HG02970 (cell line): Measurements from ENCODE around the gene KRT86.
"Not testable (repeated sequence)": the region's sequence is repeated elsewhere in the genome, so short reads cannot be mapped to it uniquely, and the experiment has no call there.

Source experiments
- ATAC-seq: cut with Tn5 transposase; IDR thresholded peaks from one replicate; pipeline ENCODE4 v1.9.1; 2021; ENCODE audit warnings: mild to moderate bottlenecking, moderate library complexity, moderate number of reproducible peaks; ENCODE audit not compliant: unreplicated experiment, low FRiP score

KRT86 gene

DNA sequence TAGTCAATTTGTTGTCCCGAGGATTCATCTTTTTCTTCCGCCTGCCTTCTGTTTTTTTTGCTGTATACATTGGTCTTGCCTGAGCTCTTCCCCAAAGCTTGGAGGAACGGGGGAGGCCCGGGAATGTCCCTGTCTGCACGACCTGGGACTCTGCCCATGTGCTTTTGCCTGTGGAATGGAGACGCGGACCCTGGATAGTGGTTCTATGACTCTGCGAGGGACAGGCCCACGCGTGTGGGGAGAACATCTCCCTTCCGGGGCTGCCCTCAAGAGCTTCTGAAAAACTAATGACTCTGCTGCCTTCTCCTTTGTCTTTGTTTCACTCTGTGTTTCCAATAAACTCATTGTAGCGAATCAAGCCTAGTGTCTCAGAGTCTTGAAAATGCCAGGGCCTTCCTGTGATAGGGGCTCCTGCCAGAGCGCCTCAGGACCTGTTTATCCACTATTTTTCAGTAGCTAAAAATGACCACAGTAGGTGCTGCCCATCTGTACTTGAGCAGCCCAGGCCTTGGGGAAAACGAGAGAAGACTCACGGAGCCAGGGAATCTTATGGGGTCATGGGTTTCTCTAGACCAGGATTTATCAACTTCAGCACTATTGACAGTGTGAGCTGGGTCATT is 34.5 kb downstream of the KRT86 start:
- ATAC-seq: no peak

DNA sequence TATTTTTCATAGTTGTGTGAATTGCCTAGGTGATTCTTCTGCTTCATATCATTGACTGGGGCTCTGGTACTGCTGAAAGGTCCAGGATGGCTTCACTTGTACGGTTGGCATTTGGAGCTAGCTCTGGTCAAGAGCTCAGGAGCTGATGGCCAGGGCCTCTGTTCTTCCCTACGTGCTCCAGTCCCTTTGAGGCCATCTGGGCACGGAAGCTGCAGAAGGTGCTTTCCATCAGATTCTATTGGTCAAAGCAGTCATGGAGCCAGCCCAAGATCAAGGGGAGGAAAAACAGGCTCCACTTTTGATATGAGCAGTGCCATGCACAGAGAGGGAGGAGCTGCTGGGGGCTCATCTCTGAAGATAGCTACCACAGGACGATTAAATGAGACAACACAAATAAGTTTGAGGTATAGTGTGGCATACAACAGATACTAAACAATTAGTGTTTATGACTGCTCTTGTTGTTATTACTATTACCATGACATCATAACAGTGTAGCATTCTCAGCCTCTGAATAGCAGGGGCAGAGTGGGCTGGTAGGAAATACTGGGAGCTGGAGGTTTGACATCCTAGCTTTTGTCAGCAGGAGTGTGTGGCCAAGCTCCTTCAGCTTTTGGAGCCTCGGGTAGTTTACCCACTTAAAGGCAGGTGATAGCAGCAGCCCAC is 36.3 kb downstream of the KRT86 start:
- no peak for ATAC-seq

- no peak for ATAC-seq
Measured at GRCh38 chr12:52311285-52311648, 36.8 kb downstream of the KRT86 start.

GRCh38 chr12:52312086-52312485 is 37.6 kb downstream of the KRT86 start:
- ATAC-seq: no peak

- no peak for ATAC-seq
Measured at GRCh38 chr12:52313461-52313860, 39.0 kb downstream of the KRT86 start.

DNA sequence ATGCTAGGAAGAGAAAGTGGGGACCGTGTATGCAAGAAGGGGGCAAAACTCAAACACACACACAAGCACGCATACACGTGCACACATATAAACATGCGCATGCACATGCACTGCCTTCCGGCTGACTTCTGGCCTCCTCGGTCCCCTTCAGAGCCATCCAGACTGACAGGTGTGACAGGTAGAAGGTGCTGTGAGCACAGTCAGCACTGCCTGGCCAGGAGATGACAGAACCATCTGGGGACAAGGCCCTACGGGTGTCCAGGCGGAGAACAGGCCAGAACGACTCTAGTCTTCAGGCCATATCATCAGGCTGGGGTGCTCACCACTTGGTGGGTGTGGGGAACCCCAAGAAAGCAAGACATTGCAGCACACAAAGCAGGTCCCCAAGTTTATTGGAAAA is 39.5 kb downstream of the KRT86 start:
- no peak for ATAC-seq

- ATAC-seq: no peak
Measured at GRCh38 chr12:52314511-52314910, 40.1 kb downstream of the KRT86 start.

DNA sequence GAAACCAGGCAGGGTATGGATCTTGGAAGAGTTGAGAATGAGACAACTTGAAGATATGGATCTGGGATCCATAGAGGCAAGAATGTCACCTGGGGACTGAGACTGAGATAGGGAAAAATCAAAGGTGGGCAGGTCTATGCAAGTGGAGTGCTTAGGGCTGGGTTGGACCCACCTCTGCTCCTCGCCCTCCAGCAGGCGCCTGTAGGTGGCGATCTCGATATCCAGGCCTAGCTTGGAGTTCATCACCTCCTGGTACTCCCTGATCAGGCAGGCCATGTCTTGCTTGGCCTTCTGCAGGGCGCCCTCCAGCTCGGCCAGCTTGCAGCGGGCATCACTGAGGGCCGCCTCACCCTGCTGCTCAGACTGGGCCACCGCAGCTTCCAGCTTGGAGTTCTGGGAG is 41.3 kb downstream of the KRT86 start:
- not testable (repeated sequence) for ATAC-seq

GRCh38 chr12:52316290-52316689 is 41.8 kb downstream of the KRT86 start:
- ATAC-seq: no peak

- no peak for ATAC-seq
Measured at GRCh38 chr12:52316701-52317100, 42.3 kb downstream of the KRT86 start.

- ATAC-seq: no peak
Measured at GRCh38 chr12:52317468-52318052, 43.1 kb downstream of the KRT86 start.

DNA sequence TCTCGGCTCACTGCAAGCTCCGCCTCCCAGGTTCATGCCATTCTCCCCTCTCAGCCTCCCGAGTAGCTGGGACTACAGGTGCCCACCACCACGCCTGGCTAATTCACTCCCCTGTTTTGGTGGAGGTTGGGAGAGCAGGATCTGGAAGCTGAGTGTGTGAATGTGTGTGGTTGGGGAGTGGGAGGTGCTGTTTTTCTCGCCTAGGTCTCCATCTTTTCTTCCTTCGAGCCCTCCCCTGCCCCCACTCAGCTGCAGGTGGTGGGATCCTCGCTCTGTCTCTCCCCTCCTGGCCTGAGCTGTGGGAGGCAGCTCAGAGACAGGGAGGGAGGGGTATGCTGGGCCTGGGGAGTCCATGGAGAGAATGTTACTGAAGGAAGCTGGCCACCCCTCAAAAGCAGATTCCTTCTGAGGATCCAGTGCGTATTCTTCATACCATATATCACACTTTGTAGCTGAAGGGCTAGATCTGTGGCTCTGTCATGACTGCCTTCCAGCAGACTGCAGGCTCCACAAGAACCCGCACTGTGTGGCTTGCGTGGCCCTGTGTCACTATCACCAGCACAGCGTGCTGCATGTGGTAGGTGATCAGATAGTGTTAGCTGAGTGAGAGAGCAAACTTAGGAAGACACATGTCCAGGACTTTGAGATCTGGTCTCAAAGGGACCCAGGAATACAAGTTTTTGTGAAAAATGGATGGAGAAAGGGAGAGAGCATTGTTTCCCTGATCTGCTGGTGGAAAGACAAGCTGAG is 44.0 kb downstream of the KRT86 start:
- no peak for ATAC-seq

- ATAC-seq: no peak
Measured at GRCh38 chr12:52319097-52319496, 44.7 kb downstream of the KRT86 start.

DNA sequence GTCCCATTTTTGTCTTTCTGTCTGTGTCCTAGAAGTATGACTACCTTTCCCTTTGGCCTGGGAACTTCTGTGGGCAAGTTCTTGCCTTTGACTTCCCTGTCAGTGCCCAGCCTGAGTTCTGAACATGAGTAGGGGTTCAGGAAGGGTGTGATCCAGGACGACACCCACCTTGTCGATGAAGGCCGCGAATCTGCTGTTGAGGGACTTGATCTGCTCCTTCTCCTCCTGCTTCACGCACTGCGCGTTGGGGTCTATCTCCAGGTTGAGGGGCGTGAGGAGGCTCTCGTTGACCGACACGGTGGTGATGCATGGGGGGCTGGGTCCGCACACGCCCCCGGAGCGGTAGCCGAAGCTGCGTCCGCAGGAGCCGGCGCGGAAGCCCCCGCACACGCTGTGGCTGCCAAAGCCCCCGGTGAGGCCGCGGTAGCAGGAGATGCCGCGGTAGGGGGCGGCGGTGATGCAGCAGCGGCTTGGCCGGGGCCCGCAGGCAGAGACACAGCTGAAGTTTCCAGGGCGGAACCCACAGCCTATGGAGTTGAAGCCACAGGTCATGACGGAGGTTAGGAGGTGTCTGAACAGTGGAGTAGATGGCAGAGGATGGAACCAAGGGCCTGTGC is 46.4 kb downstream of the KRT86 start, which contains the start of gene KRT83:
KRT83 (minus strand) TSS at position 615 of the 617 bp plus-strand sequence; CDS start at position 552, 63 bp downstream.
- ATAC-seq: no peak

GRCh38 chr12:52321418-52321817 is 47.0 kb downstream of the KRT86 start:
- no peak for ATAC-seq

DNA sequence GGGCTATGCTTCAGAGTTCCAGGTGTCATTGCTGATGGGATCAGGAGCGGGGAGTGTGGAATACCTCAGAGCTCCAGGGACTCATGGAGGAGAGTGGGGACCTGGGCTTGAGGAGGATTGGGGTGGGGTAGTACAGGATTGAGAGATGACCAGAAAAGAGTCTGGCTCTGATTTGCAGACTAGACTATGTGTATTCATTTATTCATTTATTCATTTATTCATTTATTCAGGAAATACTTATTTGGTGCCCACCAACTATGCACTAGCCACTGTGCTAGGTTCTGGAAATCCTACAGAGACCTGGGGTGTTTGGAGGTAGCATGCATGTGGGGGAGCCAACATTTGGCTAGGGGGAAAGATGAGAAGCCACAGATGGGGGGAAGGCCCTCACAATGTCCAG is 47.6 kb downstream of the KRT86 start:
- ATAC-seq: no peak

DNA sequence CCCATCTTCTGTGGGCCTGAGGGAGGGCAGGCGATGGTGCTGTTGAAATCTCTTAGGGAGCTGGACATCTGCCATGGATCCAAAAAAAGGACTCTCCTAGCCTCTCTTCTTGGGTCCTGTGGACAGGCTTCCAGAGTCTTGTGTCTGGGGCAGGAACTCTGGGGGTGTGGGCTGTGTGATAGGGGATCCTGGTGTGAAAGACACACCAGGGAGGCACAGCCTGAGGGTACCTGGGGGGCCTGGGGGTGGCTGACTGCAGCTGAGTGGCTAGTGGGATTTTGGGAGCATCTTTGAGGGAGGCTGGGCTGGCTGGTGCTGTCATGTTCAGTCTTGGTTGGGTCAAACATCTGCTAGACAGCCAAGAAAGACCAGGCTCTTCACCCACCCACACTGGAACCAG is 48.6 kb downstream of the KRT86 start:
- no peak for ATAC-seq

DNA sequence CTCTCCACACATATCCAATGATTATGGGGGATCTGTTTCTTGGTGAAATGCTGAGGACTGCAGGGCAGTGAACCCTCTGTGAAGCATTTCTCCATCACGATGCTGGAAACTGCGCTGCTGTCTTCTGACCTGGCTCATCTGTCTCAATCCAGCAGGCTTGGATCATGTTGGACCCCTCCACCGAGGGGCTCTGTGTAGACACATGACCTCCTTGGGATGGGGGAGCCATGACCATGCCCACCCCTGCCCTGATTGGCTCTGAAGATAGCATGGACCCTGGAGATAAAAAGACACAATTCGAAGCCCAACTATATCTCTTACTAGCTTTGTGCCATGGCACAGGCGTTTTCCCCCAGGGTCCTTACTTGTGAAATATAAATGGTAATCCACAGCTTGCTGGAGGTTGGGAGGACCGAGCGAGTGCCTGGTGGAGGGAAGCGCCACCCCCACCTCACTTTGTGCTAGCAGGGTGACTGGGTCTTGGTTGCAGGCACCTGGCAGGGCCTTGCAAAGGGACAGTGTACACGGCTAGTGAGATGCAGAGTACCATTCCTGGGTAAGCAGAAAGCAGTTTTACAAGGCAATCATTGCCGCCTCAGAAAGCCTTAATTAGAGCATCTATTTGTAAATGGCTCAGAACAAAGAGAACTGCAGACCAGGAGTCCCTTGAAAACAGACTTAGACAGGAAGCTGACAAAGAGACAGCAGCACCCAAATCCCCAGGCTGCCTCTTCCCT is 49.1 kb downstream of the KRT86 start:
- no peak for ATAC-seq

DNA sequence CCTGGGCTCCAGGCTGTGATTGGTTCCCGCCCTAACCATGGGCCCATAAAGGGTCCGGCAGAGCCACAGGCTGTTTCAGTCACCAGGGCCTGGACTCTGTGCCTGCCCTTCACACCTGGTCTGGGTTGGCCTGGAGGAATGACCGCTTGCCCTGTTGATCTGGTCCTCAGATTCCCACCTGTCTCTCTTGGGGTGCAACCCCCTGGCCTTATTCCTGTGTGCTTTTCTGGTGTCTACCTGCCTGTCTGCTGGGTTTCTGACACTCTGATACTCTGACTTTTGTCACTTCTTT is 49.7 kb downstream of the KRT86 start:
- no peak for ATAC-seq

GRCh38 chr12:52327052-52327829 is 52.8 kb downstream of the KRT86 start:
- ATAC-seq: no peak
